CD4-positive, CD25-positive, alpha-beta regulatory T cell (primary cell): ENCODE measurements around the gene NEAT1. TPM values are rescaled to one million over a fixed set of nuclear protein-coding genes. Genes with fewer than 3 reads are reported as not detected.

Experiments
- ATAC-seq, 2 donors: fragments of 150-1000 bp; cut with Tn5 transposase; one replicate each; pipeline ENCODE4 v1.10.0; 2021; ENCODE audit warnings: low read depth in 2 of 2, moderate number of reproducible peaks in 2 of 2, moderate library complexity in 1 of 2
- DNase-seq, 3 donors: peaks; one replicate each; pipeline versions ENCODE4 v3.0.0 to v3.0.0-alpha.2; 2012 to 2022; ENCODE audit warnings: mixed read lengths in 1 of 3
- H3K27ac ChIP-seq: one replicate; pipeline ENCODE4 v1.7.0; 2013; ENCODE audit warnings: mild to moderate bottlenecking, low read length; ENCODE audit not compliant: insufficient read depth, poor library complexity, severe bottlenecking
- H3K27me3 ChIP-seq: one replicate; pipeline ENCODE4 v1.7.0; 2013; ENCODE audit warnings: low read length; ENCODE audit not compliant: control insufficient read depth, insufficient read depth
- H3K36me3 ChIP-seq: one replicate; pipeline ENCODE4 v1.7.0; 2013; ENCODE audit warnings: mild to moderate bottlenecking, low read length, moderate library complexity; ENCODE audit not compliant: control insufficient read depth, insufficient read depth
- H3K4me1 ChIP-seq: 2 replicates; pipeline ENCODE4 v1.7.0; 2013; ENCODE audit warnings: mild to moderate bottlenecking, low read length; ENCODE audit not compliant: insufficient read depth, control insufficient read depth, poor library complexity, severe bottlenecking
- H3K4me3 ChIP-seq: one replicate; pipeline ENCODE4 v1.7.0; 2013; ENCODE audit warnings: low read depth, mild to moderate bottlenecking, low read length, moderate library complexity
- H3K9me3 ChIP-seq, 2 experiments: 1 replicate in 1 of 2; 2 replicates in 1 of 2; pipeline ENCODE4 v1.7.0; 2013; ENCODE audit warnings: low read length in 2 of 2, mild to moderate bottlenecking in 1 of 2, moderate library complexity in 1 of 2; ENCODE audit not compliant: control insufficient read depth in 2 of 2
- H3K27ac Mint-ChIP-seq, 3 donors: one replicate each; pipeline ENCODE4 v1.8.0; 2020 to 2022; ENCODE audit warnings: mild to moderate bottlenecking in 3 of 3, mixed read lengths in 3 of 3, moderate library complexity in 2 of 3
- H3K27me3 Mint-ChIP-seq: one replicate; pipeline ENCODE4 v1.8.0; 2022; ENCODE audit warnings: mild to moderate bottlenecking, mixed read lengths
- H3K36me3 Mint-ChIP-seq: one replicate; pipeline ENCODE4 v1.8.0; 2020; ENCODE audit warnings: mixed read lengths
- H3K4me1 Mint-ChIP-seq, 4 donors: one replicate each; pipeline ENCODE4 v1.8.0; 2020 to 2022; ENCODE audit warnings: mixed read lengths in 4 of 4, mild to moderate bottlenecking in 1 of 4
- H3K4me3 Mint-ChIP-seq, 4 donors: one replicate each; pipeline ENCODE4 v1.8.0; 2020 to 2022; ENCODE audit warnings: mild to moderate bottlenecking in 4 of 4, mixed read lengths in 4 of 4, moderate library complexity in 3 of 4
- H3K9me3 Mint-ChIP-seq, 7 donors: one replicate each; pipeline ENCODE4 v1.8.0; 2020 to 2022; ENCODE audit warnings: mixed read lengths in 7 of 7, mild to moderate bottlenecking in 3 of 7, moderate library complexity in 2 of 7
- polyA plus RNA-seq, 4 donors: library from polyadenylated mRNA; unstranded; fragments of 300-500 nt; fragmentation: Illumina TruSeq; gene quantifications; one replicate each; pipeline ENCODE4 v1.2.3, GENCODE V29; 2021
- total RNA-seq: library from RNA; stranded (reverse); gene quantifications from one replicate; pipeline ENCODE4 v1.2.3, GENCODE V29; 2022

Gene NEAT1
- total and polyA plus RNA-seq, 5 donors from 2014 or later: 1.4 to 890 (median 2.1) TPM

GRCh38 chr11:65415499-65416340, 6.9 kb upstream of the NEAT1 start:
- Histone ChIP-seq H3K4me3 (peak overlapping the region; percentile 55), H3K27ac (peak overlapping the region; percentile 100), H3K36me3 (peaks cover 17% of the 10 kb centered on the region), H3K27me3 (no peaks in the 10 kb centered on the region), H3K4me1 (peaks cover 52% of the 10 kb centered on the region), H3K9me3 (no peaks in the 10 kb centered on the region)
- ATAC-seq (no peak), DNase-seq (no peak)
- Mint-ChIP-seq H3K27ac (peak overlapping the region; percentile 86 to 100 (median 98)), H3K9me3 (peaks cover 0 to 2% (median 0%) of the 10 kb centered on the region in 7 donors), H3K36me3 (peaks cover 4% of the 10 kb centered on the region), H3K4me1 (peaks cover 4 to 51% (median 27%) of the 10 kb centered on the region in 4 donors), H3K4me3 (peak overlapping the region; percentile 90 to 100 (median 96)), H3K27me3 (no peaks in the 10 kb centered on the region)

DNA sequence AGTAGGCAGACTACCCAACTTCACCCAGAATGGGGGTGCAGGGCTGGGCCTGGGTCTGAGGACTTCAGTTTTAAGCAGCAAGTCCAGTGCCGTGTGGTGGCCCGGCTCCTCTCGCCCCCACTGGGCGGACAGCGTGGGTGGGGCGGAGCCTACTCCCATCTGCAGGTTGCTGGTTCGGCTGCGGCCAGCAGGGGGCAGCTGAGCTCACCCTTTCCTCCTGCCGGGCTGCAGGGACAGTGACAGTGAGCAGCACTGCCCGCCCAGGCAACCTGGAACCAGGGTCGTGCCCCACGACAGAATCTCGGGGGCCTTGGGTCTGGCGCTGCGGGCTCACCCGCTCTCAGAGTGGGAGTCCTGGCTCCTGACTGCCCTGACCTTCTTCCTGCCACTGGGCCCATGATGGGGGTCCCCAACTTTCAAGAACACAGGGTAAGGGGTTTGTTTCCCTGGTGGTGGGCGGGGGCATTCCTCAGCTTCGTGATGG, 6.2 kb upstream of the NEAT1 start:
- H3K27ac ChIP-seq: peak overlapping the region; percentile 100
- peaks cover 12% of the 10 kb centered on the region for H3K36me3 ChIP-seq
- peak overlapping the region; percentile 98 to 100 (median 98) for H3K27ac Mint-ChIP-seq
- H3K4me1 ChIP-seq: peaks cover 58% of the 10 kb centered on the region
- H3K27me3 Mint-ChIP-seq: peaks cover 3% of the 10 kb centered on the region
- peak overlapping the region; percentile 90 to 100 (median 96) for H3K4me3 Mint-ChIP-seq
- no peaks in the 10 kb centered on the region for H3K9me3 ChIP-seq
- H3K9me3 Mint-ChIP-seq: peaks cover 0 to 2% (median 0%) of the 10 kb centered on the region in 7 donors
- DNase-seq: peak; percentile 87 to 90 (median 88)
- H3K27me3 ChIP-seq: no peaks in the 10 kb centered on the region
- peaks cover 4 to 57% (median 30%) of the 10 kb centered on the region in 4 donors for H3K4me1 Mint-ChIP-seq
- peak; percentile 52 to 53 for ATAC-seq
- peak overlapping the region; percentile 87 for H3K4me3 ChIP-seq
- H3K36me3 Mint-ChIP-seq: peaks cover 4% of the 10 kb centered on the region

- Mint-ChIP-seq H3K9me3 (peaks cover 0 to 2% (median 0%) of the 10 kb centered on the region in 7 donors), H3K36me3 (peaks cover 4% of the 10 kb centered on the region), H3K4me1 (peaks cover 4 to 58% (median 30%) of the 10 kb centered on the region in 4 donors), H3K4me3 (peak overlapping the region; percentile 90 to 100 (median 96)), H3K27ac (peak overlapping the region; percentile 98 to 100 (median 98)), H3K27me3 (peaks cover 5% of the 10 kb centered on the region)
- Histone ChIP-seq H3K27me3 (no peaks in the 10 kb centered on the region), H3K4me3 (peak overlapping the region; percentile 87), H3K27ac (peak overlapping the region; percentile 100), H3K36me3 (peaks cover 5% of the 10 kb centered on the region), H3K4me1 (peaks cover 65% of the 10 kb centered on the region), H3K9me3 (no peaks in the 10 kb centered on the region)
- DNase-seq (peak in 2 of 3 donors; percentile 26 to 51), ATAC-seq (no peak)
These were observed 5.5 kb upstream of the NEAT1 start for GRCh38 chr11:65416841-65417701.

DNA sequence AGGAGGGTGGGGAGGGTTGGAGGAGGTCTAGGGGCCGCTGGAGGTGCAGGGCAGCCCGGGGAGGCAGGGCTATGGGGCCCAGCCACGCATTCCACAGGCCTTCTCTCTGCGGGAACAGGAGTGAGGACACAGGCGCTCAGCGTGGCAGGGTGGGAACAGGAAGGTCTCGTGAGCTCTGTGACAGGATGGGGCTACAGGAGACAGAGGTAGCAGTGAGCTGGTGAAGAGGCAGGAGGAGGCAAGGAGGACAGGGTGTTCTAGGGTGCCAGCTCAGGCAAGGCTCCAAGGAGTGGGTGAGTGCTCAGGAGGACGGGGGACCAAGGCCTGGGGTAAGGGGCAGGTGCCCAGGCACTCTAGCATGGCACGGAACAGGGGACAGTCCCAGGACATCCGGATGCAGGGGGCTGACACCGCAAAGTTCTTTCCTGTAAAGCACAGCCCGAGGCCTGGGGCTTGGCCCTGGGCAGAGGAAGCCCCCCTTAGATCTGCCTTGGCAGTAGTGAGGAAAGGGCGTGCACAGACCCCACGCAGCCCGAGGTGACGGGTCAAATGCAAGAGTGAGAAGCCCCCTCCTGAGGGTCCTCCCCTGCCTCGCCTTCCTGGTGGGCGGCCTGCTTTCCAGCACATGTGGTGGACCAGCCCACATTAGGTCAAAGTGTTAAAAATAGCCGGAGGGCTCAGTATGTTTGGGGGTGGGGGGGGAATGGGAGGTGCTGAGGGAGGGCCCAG, 4.7 kb upstream of the NEAT1 start:
- Histone ChIP-seq H3K36me3 (peaks cover 4% of the 10 kb centered on the region), H3K27ac (peak overlapping the region; percentile 100), H3K9me3 (no peaks in the 10 kb centered on the region), H3K27me3 (no peaks in the 10 kb centered on the region), H3K4me3 (peak overlapping the region; percentile 87), H3K4me1 (peaks cover 65% of the 10 kb centered on the region)
- ATAC-seq (no peak), DNase-seq (peak in 2 of 3 donors; percentile 44 to 79)
- H3K27me3 Mint-ChIP-seq: peaks cover 5% of the 10 kb centered on the region
- H3K4me3 Mint-ChIP-seq: peak overlapping the region; percentile 90 to 100 (median 96)
- H3K9me3 Mint-ChIP-seq: peaks cover 0 to 2% (median 0%) of the 10 kb centered on the region in 7 donors
- H3K27ac Mint-ChIP-seq: peak overlapping the region; percentile 98 to 100 (median 98)
- H3K4me1 Mint-ChIP-seq: peaks cover 4 to 62% (median 30%) of the 10 kb centered on the region in 4 donors
- peaks cover 8% of the 10 kb centered on the region for H3K36me3 Mint-ChIP-seq

GRCh38 chr11:65418431-65418680, 4.2 kb upstream of the NEAT1 start:
- no peak for DNase-seq
- Mint-ChIP-seq H3K27me3 (peaks cover 5% of the 10 kb centered on the region), H3K9me3 (peaks cover 0 to 3% (median 0%) of the 10 kb centered on the region in 7 donors), H3K27ac (peak overlapping the region; percentile 96 to 99 (median 98)), H3K36me3 (peaks cover 7% of the 10 kb centered on the region), H3K4me1 (peaks cover 4 to 62% (median 30%) of the 10 kb centered on the region in 4 donors), H3K4me3 (peak overlapping the region; percentile 90 to 97 (median 95))
- H3K4me3 ChIP-seq: peak overlapping the region; percentile 84
- H3K4me1 ChIP-seq: peaks cover 65% of the 10 kb centered on the region
- peaks cover 3% of the 10 kb centered on the region for H3K36me3 ChIP-seq
- ATAC-seq: no peak
- no peaks in the 10 kb centered on the region for H3K9me3 ChIP-seq
- peak overlapping the region; percentile 100 for H3K27ac ChIP-seq
- H3K27me3 ChIP-seq: no peaks in the 10 kb centered on the region

DNA sequence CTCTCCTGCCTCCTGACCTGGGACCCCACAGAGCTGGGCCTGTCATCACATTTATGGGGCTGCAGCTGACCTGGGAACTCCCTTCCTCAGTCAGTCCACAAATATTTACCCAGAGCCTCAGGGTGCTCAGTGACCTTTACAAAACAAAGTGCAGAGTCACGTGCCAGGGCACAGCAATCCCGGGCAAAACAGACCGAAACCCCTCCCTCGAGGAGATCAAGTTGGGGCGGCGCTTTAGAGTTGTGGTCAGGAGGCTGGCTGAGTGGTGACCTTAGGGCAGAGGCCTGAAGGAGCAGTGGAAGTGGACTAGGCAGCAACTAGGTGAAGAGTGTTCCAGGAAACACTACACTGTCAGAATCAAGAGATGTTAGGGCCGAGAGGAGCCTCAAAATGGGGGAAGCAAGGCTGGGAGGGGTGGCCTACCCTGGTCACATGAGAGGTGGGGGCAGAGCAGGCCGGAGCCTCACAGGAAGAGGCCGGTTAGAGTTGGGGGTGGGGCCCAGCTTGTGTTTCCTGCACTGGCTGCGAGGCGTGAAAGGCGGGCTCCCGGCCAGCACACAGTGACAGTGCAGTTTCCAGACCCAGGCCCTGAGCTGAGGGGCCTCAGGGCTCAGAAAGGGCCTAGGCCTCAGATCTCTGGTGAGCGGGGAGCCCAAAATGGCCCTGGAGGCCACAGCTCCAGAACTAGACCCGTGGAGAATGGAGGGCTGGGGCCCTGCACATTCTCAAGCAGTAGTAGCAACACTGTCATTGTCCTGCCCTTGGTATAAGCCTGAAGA, 3.7 kb upstream of the NEAT1 start:
- H3K27me3 ChIP-seq: no peaks in the 10 kb centered on the region
- peak overlapping the region; percentile 84 for H3K4me3 ChIP-seq
- Mint-ChIP-seq H3K27me3 (peaks cover 5% of the 10 kb centered on the region), H3K36me3 (peaks cover 9% of the 10 kb centered on the region), H3K27ac (peak overlapping the region; percentile 96 to 99 (median 98)), H3K9me3 (peaks cover 0 to 3% (median 0%) of the 10 kb centered on the region in 7 donors), H3K4me3 (peak overlapping the region; percentile 90 to 97 (median 95)), H3K4me1 (peaks cover 4 to 62% (median 30%) of the 10 kb centered on the region in 4 donors)
- H3K36me3 ChIP-seq: no peaks in the 10 kb centered on the region
- peaks cover 68% of the 10 kb centered on the region for H3K4me1 ChIP-seq
- H3K9me3 ChIP-seq: no peaks in the 10 kb centered on the region
- peak overlapping the region; percentile 100 for H3K27ac ChIP-seq
- ATAC-seq (peak; percentile 29 to 32), DNase-seq (peak; percentile 66 to 98 (median 73))
